IPS-20b (cell line): Measurements from ENCODE around the gene FYN.
"Not testable (repeated sequence)": the region's sequence is repeated elsewhere in the genome, so short reads cannot be mapped to it uniquely, and the experiment has no call there.

Experiments used
- H3K27ac ChIP-seq: one replicate; pipeline ENCODE4 v1.5.1; 2013; ENCODE audit warnings: low read length
- H3K27me3 ChIP-seq: 2 replicates; pipeline ENCODE4 v1.6.1; 2013; ENCODE audit warnings: mild to moderate bottlenecking, low read length, inconsistent platforms; ENCODE audit not compliant: insufficient read depth
- H3K36me3 ChIP-seq: 2 replicates; pipeline ENCODE4 v1.6.1; 2013; ENCODE audit warnings: low read depth, mild to moderate bottlenecking, inconsistent platforms, low read length, moderate library complexity; ENCODE audit not compliant: insufficient read depth
- H3K4me1 ChIP-seq: 2 replicates; pipeline ENCODE4 v1.6.1; 2013; ENCODE audit warnings: mild to moderate bottlenecking, control low read depth, inconsistent platforms, low read length, moderate library complexity; ENCODE audit not compliant: insufficient read depth
- H3K4me3 ChIP-seq: 2 replicates; pipeline ENCODE4 v1.5.1; 2013; ENCODE audit warnings: mild to moderate bottlenecking, low read length, inconsistent platforms
- H3K9ac ChIP-seq: 2 replicates; pipeline ENCODE4 v1.6.1; 2013; ENCODE audit warnings: low read depth, mild to moderate bottlenecking, inconsistent platforms, low read length, moderate library complexity
- H3K9me3 ChIP-seq: 2 replicates; pipeline ENCODE4 v1.6.1; 2013; ENCODE audit warnings: mild to moderate bottlenecking, low read depth, low read length, inconsistent platforms; ENCODE audit not compliant: insufficient read depth

FYN gene

GRCh38 chr6:111792241-111792640 is 81.0 kb downstream of the FYN start:
- H3K9me3 ChIP-seq = no peaks in the 10 kb centered on the region
- H3K36me3 ChIP-seq = no peaks in the 10 kb centered on the region
- H3K4me1 ChIP-seq = peaks cover 6% of the 10 kb centered on the region; the same call in 1 of the 2 replicates
- H3K27me3 ChIP-seq = no peaks in the 10 kb centered on the region
- H3K4me3 ChIP-seq = no peak overlapping the region
- no peak overlapping the region for H3K27ac ChIP-seq
- no peak overlapping the region for H3K9ac ChIP-seq

- H3K27me3 ChIP-seq = no peaks in the 10 kb centered on the region
- H3K9me3 ChIP-seq = no peaks in the 10 kb centered on the region
- no peak overlapping the region for H3K27ac ChIP-seq
- peaks cover 6% of the 10 kb centered on the region; the same call in 1 of the 2 replicates for H3K4me1 ChIP-seq
- no peaks in the 10 kb centered on the region for H3K36me3 ChIP-seq
- H3K9ac ChIP-seq = no peak overlapping the region
- H3K4me3 ChIP-seq = no peak overlapping the region
Observed at GRCh38 chr6:111791415-111791814, 81.8 kb downstream of the FYN start.

DNA sequence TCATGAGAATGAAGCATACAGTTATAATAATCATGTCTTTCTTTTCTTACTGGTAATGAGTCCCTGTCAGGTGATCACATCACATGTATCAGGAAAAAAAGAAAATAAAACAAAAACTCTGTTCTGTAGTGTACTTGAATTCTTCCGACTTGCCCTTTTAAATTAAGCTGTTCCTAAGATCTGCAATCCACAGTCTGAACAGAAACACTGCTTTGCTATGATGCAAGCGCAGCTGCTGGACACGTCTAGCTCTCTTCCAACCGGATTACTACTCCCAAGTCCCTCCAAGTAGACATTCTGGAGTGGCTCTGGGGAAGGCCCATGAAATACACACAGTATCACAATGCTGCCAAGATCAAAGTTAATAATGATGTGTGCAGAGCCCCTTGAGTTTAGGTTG is 83.7 kb downstream of the FYN start:
- no peaks in the 10 kb centered on the region for H3K36me3 ChIP-seq
- no peak overlapping the region for H3K27ac ChIP-seq
- H3K9ac ChIP-seq = no peak overlapping the region
- peaks cover 2% of the 10 kb centered on the region; the same call in 1 of the 2 replicates for H3K4me1 ChIP-seq
- H3K27me3 ChIP-seq = no peaks in the 10 kb centered on the region
- no peak overlapping the region for H3K4me3 ChIP-seq
- no peaks in the 10 kb centered on the region for H3K9me3 ChIP-seq

DNA sequence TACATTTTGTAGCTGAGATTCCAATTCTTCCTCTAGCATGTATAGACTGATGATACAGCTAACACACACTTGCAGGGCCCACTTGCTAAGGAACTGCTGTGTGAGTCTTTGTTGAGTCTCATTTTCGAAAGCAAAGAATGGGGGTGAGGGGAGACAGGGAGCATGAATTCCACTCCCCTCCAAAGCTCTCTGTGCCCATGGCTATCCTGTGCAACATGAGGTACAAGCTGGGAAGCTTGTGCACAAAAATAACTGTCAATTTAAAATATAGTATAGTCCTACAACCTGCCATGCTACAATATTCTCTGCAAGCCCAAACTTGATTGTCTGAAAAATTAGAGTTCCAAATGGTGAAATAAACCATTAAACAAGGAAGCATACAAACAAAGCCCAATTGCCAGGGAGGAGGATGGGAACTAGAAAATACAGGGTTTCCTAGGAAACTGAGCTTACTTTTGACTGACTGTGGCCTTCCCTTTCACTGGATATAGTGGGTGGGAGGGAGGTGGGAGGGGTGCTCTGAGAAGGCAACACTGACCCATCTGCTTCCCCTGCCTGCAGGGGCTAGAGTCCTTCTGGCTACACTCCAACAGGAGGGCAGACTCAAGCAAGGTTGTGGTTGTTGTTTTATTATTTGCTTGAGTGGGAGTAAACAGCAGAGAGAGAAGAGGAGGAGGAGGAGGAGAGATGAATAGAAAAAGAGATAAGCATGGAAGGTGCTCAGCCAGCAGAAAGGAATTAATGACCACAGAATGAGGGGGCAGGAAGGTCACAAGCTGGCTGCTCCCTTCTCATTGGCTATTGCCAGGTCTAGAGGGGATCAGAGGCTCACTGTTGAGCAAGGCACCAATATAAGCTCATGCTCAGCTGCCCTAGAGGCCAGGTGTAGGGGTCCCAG is 84.6 kb downstream of the FYN start:
- Histone ChIP-seq H3K27me3 (no peaks in the 10 kb centered on the region), H3K4me1 (peaks cover 2% of the 10 kb centered on the region; the same call in 1 of the 2 replicates), H3K9ac (no peak overlapping the region), H3K4me3 (no peak overlapping the region), H3K36me3 (no peaks in the 10 kb centered on the region), H3K9me3 (no peaks in the 10 kb centered on the region), H3K27ac (no peak overlapping the region)

- not testable (repeated sequence) for H3K27me3 ChIP-seq, H3K9ac ChIP-seq, H3K4me3 ChIP-seq, H3K27ac ChIP-seq, H3K36me3 ChIP-seq, H3K4me1 ChIP-seq, H3K9me3 ChIP-seq
Observed at GRCh38 chr6:111786151-111786550, 87.1 kb downstream of the FYN start.

DNA sequence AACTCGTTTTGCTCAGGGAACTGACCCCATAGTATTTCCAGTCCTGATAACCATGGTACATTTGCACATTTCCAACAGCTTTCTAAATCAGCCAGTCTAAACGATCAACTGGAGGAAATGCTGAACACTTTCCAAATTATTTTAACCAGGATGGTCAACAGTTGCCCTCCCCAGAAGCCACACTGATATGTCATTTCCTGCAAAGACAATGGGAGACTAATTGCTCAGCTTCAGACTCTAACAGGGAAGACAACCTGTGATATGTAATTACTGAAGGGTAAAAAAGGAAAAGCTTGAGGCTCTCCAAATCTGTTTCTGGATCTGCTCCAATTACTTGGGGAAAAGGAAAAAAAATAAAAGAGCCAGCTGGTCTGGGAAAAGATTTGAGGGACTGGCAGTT is 88.8 kb downstream of the FYN start:
- Histone ChIP-seq H3K9ac (no peak overlapping the region), H3K4me3 (no peak overlapping the region), H3K4me1 (peaks cover 2% of the 10 kb centered on the region; the same call in 1 of the 2 replicates), H3K27ac (no peak overlapping the region), H3K36me3 (no peaks in the 10 kb centered on the region), H3K9me3 (no peaks in the 10 kb centered on the region), H3K27me3 (no peaks in the 10 kb centered on the region)

GRCh38 chr6:111782887-111783466 is 90.3 kb downstream of the FYN start:
- Histone ChIP-seq H3K9me3 (no peaks in the 10 kb centered on the region), H3K4me3 (no peak overlapping the region), H3K4me1 (no peaks in the 10 kb centered on the region), H3K9ac (no peak overlapping the region), H3K36me3 (no peaks in the 10 kb centered on the region), H3K27ac (no peak overlapping the region), H3K27me3 (no peaks in the 10 kb centered on the region)

DNA sequence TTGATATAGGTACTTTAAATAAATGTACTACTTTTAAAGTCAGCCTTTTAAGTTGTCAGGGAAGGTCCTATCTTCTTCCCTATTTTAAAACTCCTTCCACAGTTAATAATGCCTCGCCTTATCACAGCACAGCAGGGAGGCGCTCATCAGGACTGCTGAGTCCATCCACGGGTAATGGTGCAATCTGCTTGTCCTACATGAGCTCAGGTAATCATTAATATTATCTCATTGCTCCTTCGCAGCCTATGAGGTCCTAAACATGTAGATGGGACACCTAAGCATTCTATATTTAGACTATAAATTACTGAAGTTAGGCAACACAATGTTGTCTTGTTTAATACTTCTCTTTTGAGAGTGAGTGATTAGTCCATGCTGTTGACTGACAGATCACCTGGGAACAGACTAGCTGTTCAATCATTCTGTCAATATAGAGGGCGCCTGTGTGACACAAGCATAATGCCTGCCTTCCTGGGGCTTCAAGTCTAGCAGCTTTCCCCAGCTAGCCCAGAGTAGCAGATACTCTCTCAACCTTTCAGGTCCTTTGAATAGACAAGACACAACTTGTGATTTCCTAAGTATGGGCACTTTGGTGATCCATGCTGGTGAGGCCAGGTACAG is 91.0 kb downstream of the FYN start:
- no peak overlapping the region for H3K27ac ChIP-seq
- no peaks in the 10 kb centered on the region for H3K4me1 ChIP-seq
- no peak overlapping the region for H3K9ac ChIP-seq
- H3K4me3 ChIP-seq = no peak overlapping the region
- H3K9me3 ChIP-seq = no peaks in the 10 kb centered on the region
- no peaks in the 10 kb centered on the region for H3K27me3 ChIP-seq
- no peaks in the 10 kb centered on the region for H3K36me3 ChIP-seq

GRCh38 chr6:111781041-111781708 is 92.1 kb downstream of the FYN start:
- no peak overlapping the region for H3K27ac ChIP-seq
- no peaks in the 10 kb centered on the region for H3K9me3 ChIP-seq
- H3K27me3 ChIP-seq = no peaks in the 10 kb centered on the region
- no peak overlapping the region for H3K4me3 ChIP-seq
- no peaks in the 10 kb centered on the region for H3K36me3 ChIP-seq
- H3K4me1 ChIP-seq = no peaks in the 10 kb centered on the region; the same call in 1 of the 2 replicates
- no peak overlapping the region for H3K9ac ChIP-seq

DNA sequence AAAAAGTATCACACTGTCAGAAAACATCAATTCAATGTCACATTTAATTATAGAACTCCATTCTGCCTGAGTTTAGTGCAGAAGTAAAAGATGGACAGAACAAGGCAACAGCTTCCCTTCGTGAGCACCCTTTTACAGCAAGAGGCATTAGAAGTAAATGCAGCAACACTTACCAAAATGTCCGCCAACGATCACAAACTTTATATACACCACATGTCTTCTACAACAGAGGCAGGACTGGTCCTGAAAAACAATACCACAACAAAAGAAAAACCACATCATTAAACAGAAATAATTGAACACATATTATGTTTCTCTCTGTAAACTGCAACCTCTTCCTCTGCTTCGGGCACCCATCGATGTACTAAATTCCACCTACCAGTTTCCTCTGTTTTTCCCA is 92.9 kb downstream of the FYN start:
- H3K27ac ChIP-seq = no peak overlapping the region
- H3K27me3 ChIP-seq = no peaks in the 10 kb centered on the region
- no peaks in the 10 kb centered on the region for H3K9me3 ChIP-seq
- no peaks in the 10 kb centered on the region for H3K36me3 ChIP-seq
- no peak overlapping the region for H3K9ac ChIP-seq
- no peak overlapping the region for H3K4me3 ChIP-seq
- no peaks in the 10 kb centered on the region; the same call in 1 of the 2 replicates for H3K4me1 ChIP-seq

DNA sequence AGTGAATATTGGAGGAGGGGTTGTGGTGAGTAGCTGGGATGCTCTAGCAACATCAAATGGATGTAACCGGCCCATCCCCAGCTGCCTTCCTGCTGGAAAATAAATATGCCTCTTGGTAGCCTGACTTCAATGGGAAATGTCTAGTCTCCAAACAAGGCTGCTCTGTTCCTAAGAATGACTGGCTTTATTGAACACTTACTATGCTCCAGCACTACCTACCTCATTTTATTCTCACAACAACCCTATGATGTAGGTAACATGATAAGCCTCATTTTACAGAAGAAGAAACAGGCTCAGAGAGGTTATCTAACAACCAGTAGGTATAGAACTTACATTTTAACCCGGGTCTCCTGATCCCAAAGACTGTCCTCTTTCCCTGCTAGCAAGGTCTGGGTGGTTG is 93.6 kb downstream of the FYN start:
- no peaks in the 10 kb centered on the region for H3K27me3 ChIP-seq
- H3K9ac ChIP-seq = no peak overlapping the region
- H3K4me3 ChIP-seq = no peak overlapping the region
- no peaks in the 10 kb centered on the region; the same call in 1 of the 2 replicates for H3K4me1 ChIP-seq
- no peak overlapping the region for H3K27ac ChIP-seq
- no peaks in the 10 kb centered on the region for H3K9me3 ChIP-seq
- no peaks in the 10 kb centered on the region for H3K36me3 ChIP-seq
